AG08396 (cell line): ENCODE results near the gene ZFP64.
"Not testable (repeated sequence)": the region's sequence is repeated elsewhere in the genome, so short reads cannot be mapped to it uniquely, and the experiment has no call there.

Experiments
- DNase-seq: peaks from one replicate; pipeline ENCODE4 v3.0.0; 2012; ENCODE audit warnings: low spot score, mixed read lengths

ZFP64 gene

DNA sequence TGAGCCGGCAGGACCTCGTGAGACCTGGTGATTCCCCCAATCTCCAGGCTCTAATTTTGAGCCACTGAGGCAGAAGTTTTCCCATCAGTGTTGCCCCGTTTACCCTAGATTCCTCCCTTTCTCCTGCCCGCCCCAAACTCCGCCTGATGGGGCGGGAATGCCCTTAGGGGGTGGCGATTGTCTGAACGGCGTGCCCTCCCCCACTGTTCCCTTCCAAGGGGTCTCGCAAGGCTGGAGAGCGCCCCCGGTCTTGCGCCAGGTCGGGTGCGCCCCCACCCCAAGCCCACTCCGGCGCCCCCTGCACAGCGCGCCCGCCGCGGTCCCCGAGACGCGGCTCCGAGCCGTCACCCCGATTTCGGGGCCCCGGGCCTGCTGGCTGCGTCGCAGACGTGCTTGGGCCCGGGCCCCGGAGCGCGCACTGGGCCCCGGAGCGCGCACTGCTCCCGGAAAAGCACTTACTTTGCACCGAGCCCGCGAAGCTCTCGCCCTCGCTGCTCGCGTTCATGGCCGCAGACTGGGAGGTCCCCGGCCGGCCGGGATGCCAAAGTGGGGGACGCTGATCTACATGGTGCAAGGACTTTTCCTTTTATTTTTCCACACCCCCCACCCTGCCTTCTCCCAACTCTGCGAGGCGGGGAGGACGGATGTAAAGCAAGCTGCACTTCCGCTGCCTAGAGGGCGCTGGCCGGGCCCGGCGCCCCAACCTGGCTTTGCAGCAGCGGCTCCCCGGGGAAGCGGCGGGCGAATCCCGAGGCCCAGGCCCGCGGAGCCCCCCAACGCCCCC, at the start of gene ZFP64:
TSS of gene ZFP64 (minus strand) at position 648 of the 784 bp plus-strand sequence. CDS start at position 505, 143 bp downstream.
- DNase-seq, result peak; percentile 92

DNA sequence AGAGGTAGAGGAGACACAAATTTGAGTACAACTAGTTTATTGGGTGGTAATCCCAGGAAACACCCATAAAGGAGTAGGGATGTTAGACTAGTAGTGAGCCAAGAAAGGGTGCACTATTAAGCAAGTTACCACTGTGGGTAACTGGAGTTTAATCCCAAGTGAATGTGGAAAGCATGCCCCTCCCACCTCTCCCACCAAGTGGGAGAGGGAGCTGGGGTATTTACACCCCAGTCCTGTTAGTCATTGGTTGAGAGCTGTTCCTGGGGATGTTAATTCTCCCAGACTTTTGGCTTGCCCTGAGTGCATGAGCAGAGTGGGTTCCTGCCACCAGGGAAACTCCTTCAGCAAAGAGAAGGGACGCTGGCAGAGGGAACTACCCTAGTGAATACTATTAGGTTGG, 49.2 kb upstream of the ZFP64 start:
- DNase-seq, result no peak

DNA sequence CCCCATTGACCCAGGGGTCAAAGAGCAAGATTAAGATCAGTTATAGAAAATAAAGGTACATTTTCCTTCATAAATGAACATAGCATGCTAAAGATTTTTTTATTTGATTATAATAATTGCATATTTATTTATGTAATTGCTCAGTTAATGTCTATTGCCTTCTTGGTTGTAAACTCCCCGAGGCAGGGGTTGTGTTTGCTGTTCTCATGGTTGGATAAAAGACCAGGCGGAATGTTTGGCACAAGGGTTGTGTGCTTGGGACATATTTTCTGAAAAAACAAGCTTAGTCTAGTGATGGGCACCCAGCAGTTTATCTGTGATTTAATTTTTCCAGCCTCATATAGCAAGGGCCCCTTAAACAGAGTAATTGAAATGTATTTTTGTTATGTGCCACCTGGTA, 47.5 kb upstream of the ZFP64 start:
- no peak for DNase-seq

DNA sequence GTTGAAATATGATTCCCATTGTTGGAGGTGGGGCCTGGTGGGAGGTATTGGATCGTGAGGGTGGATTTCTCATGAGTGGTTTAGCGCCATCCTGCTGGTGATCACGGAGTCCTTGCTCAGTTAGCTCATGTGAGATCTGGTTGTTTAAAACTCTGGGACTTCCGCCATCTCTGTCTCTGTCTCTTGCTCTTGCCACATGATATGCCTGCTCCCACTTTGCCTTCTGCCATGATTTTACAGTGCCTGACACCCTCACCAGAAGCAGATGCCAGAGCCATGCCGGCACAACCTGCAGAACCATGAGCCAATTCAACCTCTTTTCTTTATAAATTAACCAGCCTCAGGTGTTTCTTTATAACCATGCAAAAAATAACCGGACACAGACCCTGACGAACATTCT, 44.7 kb upstream of the ZFP64 start:
- no peak for DNase-seq

DNA sequence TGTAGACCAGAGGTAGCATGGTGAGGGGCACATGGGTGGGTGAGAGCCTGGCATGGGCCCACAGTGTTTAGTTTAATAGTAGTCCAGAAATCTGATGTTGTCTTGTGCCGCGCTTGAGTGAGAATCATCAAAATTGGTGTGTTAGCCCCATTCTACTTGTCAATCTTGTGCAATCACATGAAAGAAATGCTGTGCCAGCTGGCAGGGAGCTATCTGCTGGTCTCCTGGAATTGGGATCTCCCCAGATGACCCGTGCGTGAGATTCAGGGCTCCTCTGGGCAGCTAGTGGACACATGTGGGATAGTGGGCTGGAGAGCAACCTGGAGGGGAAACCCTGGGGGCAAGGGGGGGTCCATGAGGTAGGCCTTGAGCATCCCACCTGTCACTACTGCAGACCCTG, 43.5 kb upstream of the ZFP64 start:
- DNase-seq, result no peak

DNA sequence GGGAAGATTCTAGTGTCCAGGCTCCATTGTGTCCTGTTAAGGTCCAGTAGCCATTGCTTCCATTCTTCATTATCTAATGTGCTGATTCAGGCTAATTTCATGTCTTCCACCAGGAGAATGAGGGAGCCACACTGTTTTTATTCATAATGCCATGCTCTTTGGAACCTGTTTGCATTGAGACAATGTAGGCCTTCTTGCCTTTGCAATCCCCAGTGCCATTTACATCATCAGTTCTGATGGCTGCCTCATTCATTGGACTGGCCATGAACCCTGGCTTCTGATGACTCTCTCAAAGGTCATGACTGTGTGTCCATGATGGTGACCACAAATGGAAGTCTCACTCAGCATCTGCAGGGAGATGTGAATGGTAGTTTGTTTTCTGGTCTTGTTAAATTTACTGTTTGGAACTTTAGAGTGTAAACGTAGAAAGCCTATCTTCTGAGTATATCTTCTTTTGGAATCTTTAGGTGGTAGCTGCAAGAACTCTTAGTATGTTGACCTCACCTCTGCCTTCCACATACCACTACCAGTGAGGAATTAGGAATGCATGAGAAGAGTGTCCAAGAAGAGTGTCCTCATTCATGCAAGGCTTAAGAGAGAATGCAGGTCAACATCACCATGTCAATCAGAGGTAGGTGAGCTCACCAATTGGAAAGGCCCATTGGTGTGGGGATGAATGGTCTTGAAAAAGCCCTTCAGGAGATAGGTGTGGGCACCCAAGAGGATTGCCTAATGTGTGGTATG, 42.9 kb upstream of the ZFP64 start:
- no peak for DNase-seq

DNA sequence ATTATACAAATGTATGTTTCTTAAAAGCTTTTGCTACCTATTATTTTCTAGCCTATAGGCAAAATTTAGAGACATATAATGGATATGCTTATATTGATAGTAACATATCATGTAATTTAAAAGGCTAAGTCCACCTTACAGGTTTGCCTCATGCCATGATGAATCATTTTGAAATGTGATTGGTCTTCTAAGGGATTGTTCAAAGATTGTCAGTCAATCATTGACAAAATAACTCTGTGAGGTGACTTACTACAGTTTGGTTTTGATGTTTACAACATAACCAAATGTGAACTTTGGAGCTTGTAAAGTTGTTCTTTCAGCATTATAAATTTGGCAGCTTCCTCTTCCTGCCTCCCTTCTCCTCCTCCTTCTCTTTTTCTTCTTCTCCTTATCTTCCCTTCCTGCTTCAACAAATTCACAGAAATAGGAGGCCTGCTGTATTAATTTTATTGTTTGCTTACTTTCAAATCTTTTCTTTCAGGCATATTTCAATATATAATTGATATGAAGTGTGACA, 39.7 kb upstream of the ZFP64 start:
- no peak for DNase-seq

DNA sequence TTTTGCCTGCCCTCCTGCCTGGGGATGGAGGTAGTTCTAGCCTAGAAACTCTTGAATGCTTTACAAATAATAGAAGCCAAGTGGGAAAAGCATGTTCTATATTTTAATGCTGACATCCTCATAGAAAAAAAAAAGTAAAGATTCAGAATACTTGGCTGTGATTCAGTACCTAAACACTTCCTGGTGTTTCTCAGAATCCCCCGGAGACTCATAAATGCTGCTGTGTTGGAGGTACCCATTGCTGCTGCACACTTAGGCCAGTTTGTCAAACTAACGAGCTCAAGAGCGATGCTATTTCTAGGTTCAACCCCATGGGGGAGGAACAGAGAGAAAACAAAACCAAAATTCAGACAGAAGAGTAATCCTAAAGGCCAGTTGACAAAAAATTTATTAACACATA, 38.8 kb upstream of the ZFP64 start:
- no peak for DNase-seq

DNA sequence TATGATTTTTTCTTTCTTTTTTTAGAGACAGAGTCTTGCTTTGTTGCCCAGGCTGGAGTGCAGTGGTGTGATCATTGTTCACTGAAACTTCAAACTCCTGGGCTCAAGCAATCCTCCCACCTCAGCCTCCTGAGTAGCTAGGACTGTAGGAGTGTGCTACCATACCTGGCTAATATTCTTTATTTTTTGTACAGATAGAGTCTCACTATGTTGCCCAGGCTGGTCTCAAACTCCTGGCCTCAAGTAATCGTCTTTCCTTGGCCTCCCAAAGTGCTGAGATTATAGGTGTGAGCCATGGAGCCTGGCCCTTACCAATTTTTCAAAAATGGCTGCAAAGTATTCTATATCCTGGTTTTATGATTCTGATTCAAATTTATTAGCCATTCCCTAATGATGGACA, 37.8 kb upstream of the ZFP64 start:
- not testable (repeated sequence) for DNase-seq

DNA sequence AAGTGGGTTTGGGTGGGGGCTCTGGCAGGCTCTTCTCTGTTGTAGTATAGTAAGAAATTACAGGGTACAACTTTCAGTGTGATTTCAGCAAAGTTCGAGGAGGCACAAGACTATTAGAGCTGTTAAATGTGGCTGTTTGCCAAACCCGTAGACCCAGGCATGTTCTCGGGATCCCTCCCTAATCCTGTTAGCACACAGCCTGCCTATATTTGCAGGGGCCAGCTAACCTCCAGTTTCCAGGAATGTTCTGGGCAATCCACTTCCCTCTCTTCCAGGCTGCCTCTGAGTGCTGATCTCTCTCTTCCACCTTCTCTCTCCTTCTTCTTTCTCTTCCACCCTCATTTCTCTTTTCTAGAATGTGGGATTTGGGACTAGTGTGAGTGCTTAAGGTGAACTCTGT, 34.8 kb upstream of the ZFP64 start:
- DNase-seq, result no peak

DNA sequence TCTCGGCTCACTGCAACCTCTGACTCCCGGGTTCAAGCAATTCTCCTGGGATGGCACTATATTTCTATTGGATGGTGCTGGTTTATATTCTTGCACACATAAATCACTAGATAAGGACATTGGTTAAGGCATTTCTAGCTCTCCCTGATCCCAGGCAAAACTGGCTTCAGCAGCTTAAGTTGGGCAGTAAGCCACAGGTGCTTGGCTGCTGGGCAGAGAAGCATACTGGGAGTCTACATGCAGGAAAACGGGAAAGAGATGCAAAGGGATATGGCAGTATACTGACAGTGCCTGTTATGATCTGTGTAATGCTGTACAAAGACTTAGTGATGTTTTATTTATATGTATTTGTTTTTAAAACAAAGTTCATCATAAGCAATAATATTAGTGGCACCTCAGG, 33.3 kb upstream of the ZFP64 start:
- no peak for DNase-seq

DNA sequence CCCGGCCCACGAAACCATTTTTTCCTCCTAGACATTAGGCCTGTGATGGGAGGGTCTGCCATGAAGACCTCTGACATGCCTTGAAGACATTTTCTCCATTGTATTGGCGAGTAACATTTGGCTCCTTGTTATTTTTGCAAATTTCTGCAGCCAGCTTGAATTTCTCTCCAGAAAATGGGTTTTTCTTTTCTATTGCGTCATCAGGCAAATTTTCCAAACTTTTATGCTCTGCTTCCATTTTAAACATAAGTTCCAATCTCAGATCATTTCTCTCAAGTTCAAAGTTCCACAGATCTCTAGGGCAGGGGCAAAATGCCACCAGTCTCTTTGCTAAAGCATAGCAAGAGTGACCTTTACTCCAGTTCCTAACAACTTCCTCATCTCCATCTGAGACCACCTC, 29.8 kb upstream of the ZFP64 start:
- DNase-seq, result not testable (repeated sequence)

DNA sequence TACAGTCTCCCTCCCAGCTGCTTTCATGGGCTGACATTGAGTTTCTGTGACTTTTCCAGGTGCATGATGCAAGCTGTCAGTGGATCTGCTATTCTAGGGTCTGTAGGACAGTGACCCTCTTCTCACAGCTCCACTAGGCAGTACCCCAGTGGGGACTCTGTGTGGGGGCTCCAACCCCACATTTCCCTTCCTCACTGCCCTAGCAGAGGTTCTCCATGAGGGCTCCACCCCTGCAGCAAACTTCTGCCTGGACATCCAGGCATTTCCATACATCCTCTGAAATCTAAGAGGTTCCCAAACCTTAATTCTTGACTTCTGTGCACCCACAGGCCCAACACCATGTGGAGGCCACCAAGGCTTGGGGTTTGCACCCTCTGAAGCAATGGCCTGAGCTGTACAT, 29.3 kb upstream of the ZFP64 start:
- not testable (repeated sequence) for DNase-seq

DNA sequence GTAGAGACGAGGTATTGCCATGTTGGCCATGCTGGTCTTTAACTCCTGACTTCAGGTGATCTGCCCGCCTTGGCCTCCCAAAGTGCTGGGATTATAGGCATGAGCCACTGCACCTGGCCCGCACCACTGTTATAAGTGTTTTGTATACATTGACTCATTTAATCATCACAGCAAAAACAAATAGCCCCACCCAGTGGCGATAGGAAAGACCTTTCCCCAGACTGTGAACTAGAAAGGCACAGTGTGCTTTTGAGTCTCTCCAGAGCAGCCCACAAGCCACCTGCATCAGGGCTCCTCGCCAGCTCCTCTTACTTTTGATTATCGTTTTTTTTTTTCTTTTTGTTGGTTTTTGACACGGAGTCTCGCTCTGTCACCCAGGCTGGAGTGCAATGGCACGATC, 27.9 kb upstream of the ZFP64 start:
- DNase-seq, result no peak

DNA sequence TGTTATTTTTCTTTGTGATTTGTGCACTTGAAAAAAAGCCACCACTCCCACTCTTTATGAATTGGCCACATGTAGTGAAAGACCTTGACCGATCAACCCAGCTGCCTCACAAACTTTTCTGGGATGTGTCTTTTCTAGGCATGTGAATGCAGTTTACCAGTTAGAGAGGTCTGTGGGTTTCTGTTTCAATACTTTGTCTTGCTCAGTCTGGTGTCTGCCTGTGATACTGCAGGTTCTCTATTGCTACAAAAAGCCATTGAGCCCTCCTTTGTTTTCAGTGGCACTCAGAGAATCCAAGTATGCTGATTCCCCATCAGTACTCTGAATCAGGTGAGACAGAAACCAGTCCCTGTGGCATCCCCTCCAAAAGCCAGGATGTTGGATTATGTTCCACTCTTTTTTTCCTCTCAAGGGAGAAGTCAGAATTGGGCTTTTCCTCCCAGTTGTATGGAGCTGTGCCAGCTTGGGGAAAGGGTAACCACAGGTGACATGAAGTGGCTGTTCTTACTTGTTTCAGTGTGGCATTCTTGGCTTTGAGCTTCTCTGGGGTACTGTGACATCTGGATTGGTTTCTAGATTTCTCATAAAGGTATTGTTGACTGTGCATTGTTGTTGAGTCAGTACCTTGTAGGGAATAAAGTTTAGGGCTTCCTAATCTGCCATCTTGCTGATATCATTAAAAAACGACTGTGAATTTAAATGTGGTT, 26.3 kb upstream of the ZFP64 start:
- DNase-seq, result no peak

DNA sequence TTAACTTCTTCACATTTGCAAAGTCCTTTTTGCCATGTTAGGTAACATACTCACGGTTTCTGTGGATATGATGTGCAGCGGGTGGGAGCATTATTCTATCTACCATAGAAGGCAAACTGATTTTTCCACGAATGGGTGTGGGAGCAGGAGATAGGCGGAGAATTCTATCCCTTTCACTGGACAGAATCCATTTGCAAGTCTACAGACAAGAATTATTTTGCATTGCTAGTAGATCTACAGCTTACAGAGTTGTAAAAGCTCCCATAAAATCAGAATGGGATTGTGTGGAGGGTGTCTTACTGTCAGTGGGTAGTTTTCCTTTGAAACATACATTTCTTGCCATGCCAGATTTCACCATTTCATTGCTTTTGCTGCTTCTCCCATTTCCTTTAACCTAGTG, 22.4 kb upstream of the ZFP64 start:
- no peak for DNase-seq

DNA sequence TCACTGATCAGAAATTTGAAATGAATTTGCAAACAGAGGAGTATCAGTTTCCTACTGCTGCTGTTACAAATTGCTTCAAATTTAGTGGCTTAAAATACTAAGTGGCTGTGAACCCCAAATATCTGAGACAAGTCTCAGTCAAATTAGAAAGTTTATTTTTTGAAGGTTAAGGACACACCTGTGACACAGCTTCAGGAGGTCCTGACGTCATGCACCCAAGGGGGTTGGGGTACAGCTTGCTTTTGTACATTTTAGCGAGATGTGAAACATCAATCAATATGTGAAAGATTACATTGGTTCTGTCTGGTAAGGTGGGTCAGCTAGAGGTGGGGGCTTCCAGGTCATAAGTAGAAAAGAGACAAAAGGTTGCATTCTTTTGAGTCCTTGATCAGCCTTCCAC, 21.4 kb upstream of the ZFP64 start:
- no peak for DNase-seq

DNA sequence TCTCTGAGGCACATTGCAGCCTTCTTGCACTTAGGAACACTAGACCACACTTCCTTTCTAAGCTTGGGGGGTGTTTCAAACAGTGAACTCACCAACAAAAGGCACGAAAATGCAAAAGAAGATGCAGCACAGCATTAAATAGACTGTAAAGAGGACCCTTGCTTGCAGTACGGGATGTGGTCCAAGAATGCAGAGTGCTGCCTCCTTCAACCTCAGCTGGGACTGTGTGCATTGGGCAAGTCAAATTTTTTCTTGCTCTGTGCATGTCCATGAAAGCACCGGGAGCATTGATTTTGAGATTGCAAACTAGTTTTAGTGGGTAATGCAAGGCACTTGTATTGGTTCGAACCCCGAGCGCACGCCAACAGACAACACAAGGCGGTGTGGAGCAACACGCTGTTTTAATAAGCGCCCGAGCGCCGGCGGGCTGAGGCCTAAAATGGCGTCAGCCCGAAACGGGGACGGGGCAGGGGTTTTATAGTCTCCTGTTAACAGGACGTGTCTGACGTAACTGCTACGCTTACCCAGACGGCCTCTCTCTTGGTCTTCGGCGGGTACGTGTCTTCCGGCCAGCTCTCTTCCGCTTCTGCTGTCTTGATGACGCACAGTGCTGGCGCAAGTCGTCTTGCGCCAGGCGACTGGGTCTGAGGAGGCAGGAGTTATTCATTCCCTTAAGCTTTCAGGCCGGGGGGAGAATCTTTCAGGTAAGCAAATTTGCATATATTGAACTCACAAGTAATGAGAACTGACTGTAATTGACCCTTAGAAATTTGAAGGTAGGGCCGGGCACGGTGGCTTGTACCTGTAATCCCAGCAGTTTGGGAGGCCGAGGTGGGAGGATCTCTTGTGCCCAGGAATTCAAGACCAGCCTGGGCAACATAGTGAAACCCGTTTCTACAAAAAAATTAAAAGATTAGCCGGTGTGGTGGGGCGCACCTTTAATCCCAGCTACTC, 18.7 kb upstream of the ZFP64 start:
- no peak for DNase-seq

DNA sequence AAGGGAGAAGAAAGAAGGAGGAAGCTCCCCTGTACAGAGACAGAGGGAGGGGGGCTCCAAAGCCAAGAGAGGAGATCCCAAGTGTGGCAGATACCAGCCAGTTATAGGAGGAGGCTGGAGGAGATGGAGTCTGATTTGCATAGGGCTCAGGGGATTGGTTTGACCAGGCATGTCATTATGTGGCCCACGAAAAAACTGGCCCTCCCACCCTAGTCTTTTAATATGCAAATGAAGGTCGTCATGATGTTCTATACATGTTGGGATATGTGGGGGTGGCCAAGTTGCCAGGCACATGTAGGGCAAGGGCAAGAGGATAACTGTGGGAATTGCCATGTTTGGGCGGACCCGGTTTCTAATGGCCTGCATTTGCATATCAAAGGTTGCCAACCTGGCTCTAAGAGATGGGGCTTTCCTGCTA, 17.6 kb upstream of the ZFP64 start:
- no peak for DNase-seq

DNA sequence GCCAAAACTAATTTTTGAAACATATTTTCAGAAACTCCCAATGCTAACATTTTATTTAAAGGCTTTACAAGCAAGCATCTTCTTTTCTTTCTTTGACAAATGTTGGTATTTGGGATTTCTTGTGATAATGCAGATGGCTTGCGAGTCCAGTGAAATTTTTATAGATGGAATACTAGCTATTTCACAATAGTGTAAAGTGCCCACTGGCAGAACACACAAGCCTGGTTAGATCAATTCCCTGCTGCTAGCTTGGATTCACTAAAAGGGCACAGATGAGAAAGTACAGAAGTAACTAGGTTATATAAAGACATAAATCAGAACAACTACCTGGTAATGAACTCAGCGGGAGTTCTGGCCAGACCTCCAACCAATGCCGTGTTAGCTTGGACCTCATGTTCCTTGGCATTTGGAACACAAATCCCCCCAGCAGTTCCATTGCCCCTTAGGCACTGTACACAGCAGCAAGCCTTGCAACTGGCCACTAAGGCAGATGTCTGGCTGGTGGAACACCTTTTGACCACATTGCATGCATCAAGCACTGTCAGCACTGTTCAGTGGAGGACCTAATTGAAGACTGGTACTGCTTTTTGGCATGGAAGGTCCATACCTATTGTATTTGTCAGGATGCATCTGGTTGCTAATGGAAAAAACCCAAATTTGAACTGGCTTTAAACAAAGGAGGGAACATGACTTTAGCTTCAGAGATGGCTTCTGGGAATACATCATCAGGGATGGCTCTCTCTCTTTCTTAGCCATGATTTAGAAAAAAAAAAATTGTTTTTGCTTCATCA, 15.6 kb upstream of the ZFP64 start:
- no peak for DNase-seq

DNA sequence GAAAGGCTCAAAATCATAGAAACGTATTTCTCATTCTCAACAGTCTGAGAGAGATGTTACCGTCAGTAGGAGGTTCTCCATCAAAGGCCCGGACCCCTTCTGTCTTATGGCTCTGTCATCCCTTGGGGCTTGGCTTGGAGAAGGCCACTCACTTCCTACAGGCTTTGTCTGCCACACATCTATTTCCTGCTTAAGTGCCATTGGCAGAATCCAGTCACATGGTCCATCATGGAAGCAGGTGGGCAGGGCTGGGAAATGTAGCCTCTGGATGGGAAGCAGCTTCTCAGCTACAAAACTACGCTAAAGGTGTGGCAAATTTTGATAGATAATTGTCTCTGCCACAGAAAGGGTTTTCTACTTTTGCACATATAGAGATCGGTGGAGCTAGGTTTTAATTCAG, 12.6 kb upstream of the ZFP64 start:
- DNase-seq, result no peak
